T-cell (primary cell): ENCODE measurements around the gene ILKAP. TPM values are rescaled to one million over a fixed set of nuclear protein-coding genes. Genes with fewer than 3 reads are reported as not detected.

Experiments used
- ATAC-seq, 4 experiments: fragments of 200-7000 bp in 3 of 4; fragments of 150-1000 bp in 1 of 4; cut with Tn5 transposase; replicated peaks in 1 of 4; 1 replicate in 3 of 4; 2 replicates in 1 of 4; pipeline ENCODE4 v1.10.0; 2021; ENCODE audit warnings: moderate library complexity in 3 of 4, mild to moderate bottlenecking in 2 of 4, moderate number of reproducible peaks in 1 of 4
- CTCF ChIA-PET, 2 donors: fragments of 300-600 bp; sonication (Branson Sonifier 250); formaldehyde crosslinking; loops; one replicate each; lab custom pipeline; 2022; ENCODE audit warnings: antibody characterized with exemption in 2 of 2; lab: Charles Lee
- POLR2A ChIA-PET, 2 donors: fragments of 300-600 bp; sonication (Branson Sonifier 250); formaldehyde crosslinking; loops; one replicate each; lab custom pipeline; 2022; ENCODE audit warnings: antibody characterized with exemption in 2 of 2; lab: Charles Lee
- DNase-seq, 35 experiments: peaks; one replicate each; pipeline versions ENCODE4 v3.0.0 to v3.0.0-alpha.2; 2013 to 2023
- H3K27ac ChIP-seq: one replicate; pipeline ENCODE4 v1.5.1; 2013; ENCODE audit warnings: low read length
- H3K27me3 ChIP-seq, 2 experiments: replicated peaks in 1 of 2; 1 replicate in 1 of 2; 2 replicates in 1 of 2; pipeline versions ENCODE4 v1.6.1 to v1.7.0; 2013; ENCODE audit warnings: low read length in 1 of 2, mixed read lengths in 1 of 2; ENCODE audit not compliant: control insufficient read depth in 2 of 2, insufficient read depth in 2 of 2; ENCODE audit errors: extremely low read depth in 1 of 2
- H3K36me3 ChIP-seq, 2 donors: 1 replicate in 1 of 2; 2 replicates in 1 of 2; pipeline versions ENCODE4 v1.6.1 to v1.7.0; 2013; ENCODE audit warnings: low read length in 1 of 2; ENCODE audit not compliant: control insufficient read depth in 2 of 2, insufficient read depth in 1 of 2; ENCODE audit errors: extremely low read depth in 1 of 2
- H3K4me1 ChIP-seq, 2 experiments: 1 replicate in 1 of 2; 2 replicates in 1 of 2; pipeline versions ENCODE4 v1.6.1 to v1.7.0; 2013; ENCODE audit warnings: low read length in 2 of 2, mixed read lengths in 1 of 2; ENCODE audit not compliant: insufficient read depth in 2 of 2, control insufficient read depth in 1 of 2; ENCODE audit errors: extremely low read depth in 1 of 2
- H3K4me3 ChIP-seq, 2 donors: 1 replicate in 1 of 2; 2 replicates in 1 of 2; pipeline versions ENCODE4 v1.5.1 to v1.7.0; 2013; ENCODE audit warnings: mild to moderate bottlenecking in 2 of 2, low read length in 1 of 2, moderate library complexity in 1 of 2; ENCODE audit not compliant: control insufficient read depth in 1 of 2; ENCODE audit errors: extremely low read depth in 1 of 2
- H3K9me3 ChIP-seq: 2 replicates; pipeline ENCODE4 v1.7.0; 2013
- H3K27ac Mint-ChIP-seq, 2 donors: one replicate each; pipeline ENCODE4 v1.8.0; 2020 to 2021; ENCODE audit warnings: mild to moderate bottlenecking in 2 of 2, mixed read lengths in 2 of 2
- H3K27me3 Mint-ChIP-seq, 2 donors: one replicate each; pipeline ENCODE4 v1.8.0; 2021 to 2022; ENCODE audit warnings: mixed read lengths in 2 of 2
- H3K36me3 Mint-ChIP-seq: one replicate; pipeline ENCODE4 v1.8.0; 2021; ENCODE audit warnings: mixed read lengths
- H3K4me1 Mint-ChIP-seq, 3 donors: one replicate each; pipeline ENCODE4 v1.8.0; 2020 to 2022; ENCODE audit warnings: mixed read lengths in 3 of 3, mild to moderate bottlenecking in 1 of 3
- H3K4me3 Mint-ChIP-seq, 3 donors: one replicate each; pipeline ENCODE4 v1.8.0; 2020 to 2022; ENCODE audit warnings: mild to moderate bottlenecking in 3 of 3, mixed read lengths in 3 of 3, moderate library complexity in 3 of 3
- H3K9me3 Mint-ChIP-seq, 3 donors: one replicate each; pipeline ENCODE4 v1.8.0; 2020 to 2022; ENCODE audit warnings: mixed read lengths in 3 of 3
- WGBS: methylation state at CpG from one replicate; pipeline ENCODE4 v1.1.5; 2013; ENCODE audit warnings: missing lambda C conversion rate; ENCODE audit not compliant: insufficient coverage; 5-methylcytosine and 5-hydroxymethylcytosine counted together
- total RNA-seq, 35 experiments: library from RNA in 6 of 35; stranded (reverse) in 6 of 35; fragments of 120-200 nt in 1 of 35; gene quantifications; one replicate each; pipeline versions ENCODE4 v1.2.1 to v1.2.4 and lab custom pipeline; 2013 to 2026

ILKAP gene
- total RNA-seq, 5 donors from 2014 or later (not counting 1 experiment from before 2014, with no cell fraction given) = 72.8 to 120 (median 76.3) TPM

DNA sequence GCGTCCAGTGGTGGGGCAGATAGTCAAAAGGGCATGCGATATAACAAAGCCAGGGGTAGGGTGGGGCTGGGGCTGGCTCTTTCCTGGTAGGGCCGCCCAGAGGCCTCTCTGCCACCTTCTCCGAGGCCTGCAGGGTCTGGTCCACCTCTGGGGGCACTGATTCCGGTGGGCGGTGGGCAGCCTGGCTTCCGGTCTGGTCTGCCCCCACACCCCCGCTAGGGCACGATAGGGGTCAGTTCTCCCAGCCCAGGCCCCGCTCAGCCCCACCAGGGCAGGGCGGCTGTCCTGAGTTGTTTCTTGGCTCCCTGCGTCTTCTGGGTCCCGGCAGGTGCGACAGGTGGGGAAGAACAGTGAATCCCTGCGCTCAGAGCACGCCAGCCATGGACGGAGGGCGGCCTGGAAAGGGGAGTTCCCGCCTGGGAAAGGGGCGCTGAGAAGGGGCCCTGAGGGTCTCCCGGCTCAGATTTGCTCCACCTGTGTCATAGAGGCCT, 45.4 kb downstream of the ILKAP start:
- Histone ChIP-seq H3K9me3 (no peaks in the 10 kb centered on the region), H3K4me1 (peaks cover 0 to 17% of the 10 kb centered on the region in 2 experiments), H3K36me3 (no peaks in the 10 kb centered on the region), H3K27ac (no peak overlapping the region), H3K4me3 (no peak overlapping the region), H3K27me3 (peaks cover 0 to 58% of the 10 kb centered on the region in 2 experiments)
- ChIA-PET POLR2A (no interaction called here), CTCF (no interaction called here)
- Mint-ChIP-seq H3K4me3 (peak overlapping the region in 2 of 3 donors; percentile 39 to 46), H3K36me3 (no peaks in the 10 kb centered on the region), H3K9me3 (no peaks in the 10 kb centered on the region), H3K4me1 (peaks cover 7 to 9% (median 8%) of the 10 kb centered on the region in 3 donors), H3K27me3 (peaks cover 7 to 29% of the 10 kb centered on the region in 2 donors), H3K27ac (no peak overlapping the region)
- ATAC-seq (no peak), DNase-seq (no peak)
- 81% methylated on average over 21 of the region's 21 CpGs for WGBS

- 88% methylated on average over 12 of the region's 14 CpGs for WGBS
- POLR2A ChIA-PET = no interaction called here
- Mint-ChIP-seq H3K4me1 (peaks cover 7 to 9% (median 8%) of the 10 kb centered on the region in 3 donors), H3K36me3 (no peaks in the 10 kb centered on the region), H3K27ac (no peak overlapping the region), H3K27me3 (peaks cover 7 to 29% of the 10 kb centered on the region in 2 donors), H3K9me3 (no peaks in the 10 kb centered on the region), H3K4me3 (peak overlapping the region in 1 of 3 donors; percentile 46)
- Histone ChIP-seq H3K27me3 (peaks cover 0 to 53% of the 10 kb centered on the region in 2 experiments), H3K36me3 (no peaks in the 10 kb centered on the region), H3K4me3 (no peak overlapping the region), H3K27ac (no peak overlapping the region), H3K9me3 (no peaks in the 10 kb centered on the region), H3K4me1 (peaks cover 0 to 17% of the 10 kb centered on the region in 2 experiments)
- no peak for ATAC-seq
- DNase-seq = no peak
- CTCF ChIA-PET = no interaction called here
These were observed 45.9 kb downstream of the ILKAP start for GRCh38 chr2:238157506-238158017.

GRCh38 chr2:238155761-238156694, 47.5 kb downstream of the ILKAP start:
- POLR2A ChIA-PET = no interaction called here
- Histone ChIP-seq H3K27ac (no peak overlapping the region), H3K4me1 (peaks cover 0 to 17% of the 10 kb centered on the region in 2 experiments), H3K4me3 (no peak overlapping the region), H3K36me3 (no peaks in the 10 kb centered on the region), H3K27me3 (peaks cover 0 to 38% of the 10 kb centered on the region in 2 experiments), H3K9me3 (no peaks in the 10 kb centered on the region)
- H3K9me3 Mint-ChIP-seq = no peaks in the 10 kb centered on the region
- CTCF ChIA-PET = no interaction called here
- no peak for ATAC-seq
- H3K27ac Mint-ChIP-seq = no peak overlapping the region
- peaks cover 7 to 9% (median 8%) of the 10 kb centered on the region in 3 donors for H3K4me1 Mint-ChIP-seq
- no peak overlapping the region for H3K4me3 Mint-ChIP-seq
- H3K27me3 Mint-ChIP-seq = peaks cover 7 to 22% of the 10 kb centered on the region in 2 donors
- DNase-seq = no peak
- WGBS = 92% methylated on average over 16 of the region's 18 CpGs
- H3K36me3 Mint-ChIP-seq = no peaks in the 10 kb centered on the region

- Mint-ChIP-seq H3K27me3 (peaks cover 7 to 15% of the 10 kb centered on the region in 2 donors), H3K4me1 (peaks cover 7 to 9% (median 8%) of the 10 kb centered on the region in 3 donors), H3K36me3 (no peaks in the 10 kb centered on the region), H3K4me3 (no peak overlapping the region), H3K9me3 (no peaks in the 10 kb centered on the region), H3K27ac (no peak overlapping the region)
- DNase-seq (no peak), ATAC-seq (no peak)
- H3K27ac ChIP-seq = no peak overlapping the region
- H3K4me3 ChIP-seq = no peak overlapping the region
- H3K27me3 ChIP-seq = peaks cover 0 to 30% of the 10 kb centered on the region in 2 experiments
- ChIA-PET POLR2A (no interaction called here), CTCF (no interaction called here)
- 85% methylated on average over 17 of the region's 19 CpGs for WGBS
- no peaks in the 10 kb centered on the region for H3K36me3 ChIP-seq
- H3K9me3 ChIP-seq = no peaks in the 10 kb centered on the region
- peaks cover 0 to 15% of the 10 kb centered on the region in 2 experiments for H3K4me1 ChIP-seq
These were observed 48.3 kb downstream of the ILKAP start for GRCh38 chr2:238155051-238155760.

DNA sequence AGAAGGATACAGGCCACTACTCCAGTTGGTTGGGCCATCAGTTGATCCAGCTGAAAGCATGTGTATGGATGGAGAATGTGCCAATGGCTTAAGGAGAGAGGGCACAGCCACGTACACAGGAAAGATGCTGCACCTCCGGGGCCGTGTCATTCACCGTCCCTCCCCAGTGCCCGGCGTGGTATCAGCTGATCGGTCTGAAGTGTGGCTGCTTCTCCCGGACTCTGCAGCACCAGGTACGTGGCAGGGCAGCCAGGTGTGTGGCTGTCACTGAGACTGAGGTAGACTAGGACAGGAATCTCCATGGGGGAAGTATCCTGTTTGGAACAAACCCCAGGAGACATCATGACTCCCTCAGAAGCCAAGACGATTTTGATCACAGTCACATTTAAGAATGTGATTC, 48.9 kb downstream of the ILKAP start:
- Mint-ChIP-seq H3K36me3 (no peaks in the 10 kb centered on the region), H3K4me3 (no peak overlapping the region), H3K27me3 (peaks cover 5 to 8% of the 10 kb centered on the region in 2 donors), H3K27ac (no peak overlapping the region), H3K4me1 (peaks cover 4 to 6% (median 4%) of the 10 kb centered on the region in 3 donors), H3K9me3 (no peaks in the 10 kb centered on the region)
- Histone ChIP-seq H3K27ac (no peak overlapping the region), H3K27me3 (peaks cover 0 to 24% of the 10 kb centered on the region in 2 experiments), H3K4me1 (peaks cover 0 to 8% of the 10 kb centered on the region in 2 experiments), H3K4me3 (no peak overlapping the region), H3K36me3 (no peaks in the 10 kb centered on the region), H3K9me3 (no peaks in the 10 kb centered on the region)
- no peak for DNase-seq
- ATAC-seq = no peak
- 93% methylated on average over 8 of the region's 10 CpGs for WGBS
- CTCF ChIA-PET = no interaction called here
- POLR2A ChIA-PET = no interaction called here
